K562 (cell line): ENCODE data around the gene COL15A1. TPM values are rescaled to one million over a fixed set of nuclear protein-coding genes. Genes with fewer than 3 reads are reported as not detected.

Experiments
- CXXC5 ChIP-seq: fragments of 250-450 bp; sonication (Bioruptor Pico); IDR thresholded peaks from 2 replicates; pipeline ENCODE4 v1.8.0; 2022; ENCODE audit warnings: inconsistent platforms, mild to moderate bottlenecking, moderate library complexity
- IFI16 ChIP-seq: fragments of 250-450 bp; sonication (Bioruptor Pico); IDR thresholded peaks from 2 replicates; pipeline ENCODE4 v2.1.2; 2022; ENCODE audit warnings: mild to moderate bottlenecking, inconsistent platforms
- PHB ChIP-seq: fragments of 250-450 bp; sonication (Bioruptor Pico); IDR thresholded peaks from 2 replicates; pipeline ENCODE4 v1.5.0; 2021
- TAF9B ChIP-seq: fragments of 450-650 bp; IDR thresholded peaks from 2 replicates; pipeline ENCODE4 v1.6.1; 2018; ENCODE audit warnings: mild to moderate bottlenecking; ENCODE audit not compliant: partially characterized antibody
- TEAD2 ChIP-seq: fragments of 450-650 bp; IDR thresholded peaks from 2 replicates; pipeline ENCODE4 v1.6.1; 2016; ENCODE audit warnings: missing genetic modification characterization, control low read depth, missing compliant biosample characterization
- ZNF134 ChIP-seq: fragments of 250-450 bp; sonication (Bioruptor Pico); conservative IDR thresholded peaks from 2 replicates; pipeline ENCODE4 v1.4.0; 2020
- ZNF668 ChIP-seq: fragments of 250-450 bp; sonication (Bioruptor Pico); IDR thresholded peaks from 2 replicates; pipeline ENCODE4 v1.8.0; 2022; ENCODE audit warnings: mild to moderate bottlenecking, inconsistent platforms
- polyA plus RNA-seq, 8 experiments: library from polyadenylated mRNA; depleted of rRNA in 4 of 8; stranded (reverse) in 5 of 8; unstranded in 3 of 8; fragments of >200 nt; fragmentation: Nextera tagmentation in 2 of 8; fragmentation: Illumina TruSeq in 1 of 8; extraction: Ambion mirVana in 2 of 8; extraction: Trizol in 1 of 8; gene quantifications; 2 replicates each; pipeline versions ENCODE4 v1.2.1 to v1.2.3, GENCODE V29; 2011 to 2014; ENCODE audit warnings: inconsistent platforms in 1 of 8, missing spikeins in 1 of 8
- total RNA-seq, 7 experiments: library from RNA; depleted of rRNA in 6 of 7; stranded (reverse); fragments of >200 nt in 6 of 7; fragmentation: Illumina TruSeq in 2 of 7; extraction: Trizol in 2 of 7; gene quantifications; 2 replicates each; pipeline versions ENCODE4 v1.2.1 to v1.2.3, GENCODE V29; 2011 to 2021; ENCODE audit warnings: low replicate concordance in 1 of 7
- TF ChIP-seq, protein P1 (sequence below): sonication (generic); formaldehyde crosslinking; IDR thresholded peaks from 2 replicates; pipeline ENCODE4 v1.9.0; 2022; ENCODE audit warnings: mild to moderate bottlenecking, missing genetic modification reagents
- TF ChIP-seq, protein P2 (sequence below): fragments of 250-450 bp; sonication (Bioruptor Pico); IDR thresholded peaks from 2 replicates; pipeline ENCODE4 v1.5.0; 2020; ENCODE audit warnings: mild to moderate bottlenecking
- TF ChIP-seq, protein P3 (sequence below): sonication (generic); formaldehyde crosslinking; IDR thresholded peaks from 2 replicates; pipeline ENCODE4 v1.8.0; 2023; ENCODE audit warnings: mild to moderate bottlenecking, missing genetic modification reagents
- TF ChIP-seq, protein P4 (sequence below), 2 experiments: fragments of 450-650 bp; formaldehyde crosslinking in 1 of 2; IDR thresholded peaks; 2 replicates each; pipeline versions ENCODE4 v1.4.0 to v1.6.1; 2014 to 2020; ENCODE audit warnings: mild to moderate bottlenecking in 2 of 2, borderline replicate concordance in 1 of 2, low read depth in 1 of 2

Gene COL15A1
- total and polyA plus RNA-seq, 9 of the 15 experiments (the other 6 are each of a cell fraction or from before 2014, with no cell fraction given) = 0.46 to 5.1 (median 2.6) TPM

GRCh38 chr9:99075246-99075912 is 131.7 kb downstream of the COL15A1 start (continued):
- TF ChIP-seq, protein P1, sequence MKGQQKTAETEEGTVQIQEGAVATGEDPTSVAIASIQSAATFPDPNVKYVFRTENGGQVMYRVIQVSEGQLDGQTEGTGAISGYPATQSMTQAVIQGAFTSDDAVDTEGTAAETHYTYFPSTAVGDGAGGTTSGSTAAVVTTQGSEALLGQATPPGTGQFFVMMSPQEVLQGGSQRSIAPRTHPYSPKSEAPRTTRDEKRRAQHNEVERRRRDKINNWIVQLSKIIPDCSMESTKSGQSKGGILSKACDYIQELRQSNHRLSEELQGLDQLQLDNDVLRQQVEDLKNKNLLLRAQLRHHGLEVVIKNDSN = no peak
- peak; percentile 62 for TF ChIP-seq TAF9B
- TF ChIP-seq ZNF668 (CRISPR knock-in tag) = no peak
- TF ChIP-seq, protein P2, sequence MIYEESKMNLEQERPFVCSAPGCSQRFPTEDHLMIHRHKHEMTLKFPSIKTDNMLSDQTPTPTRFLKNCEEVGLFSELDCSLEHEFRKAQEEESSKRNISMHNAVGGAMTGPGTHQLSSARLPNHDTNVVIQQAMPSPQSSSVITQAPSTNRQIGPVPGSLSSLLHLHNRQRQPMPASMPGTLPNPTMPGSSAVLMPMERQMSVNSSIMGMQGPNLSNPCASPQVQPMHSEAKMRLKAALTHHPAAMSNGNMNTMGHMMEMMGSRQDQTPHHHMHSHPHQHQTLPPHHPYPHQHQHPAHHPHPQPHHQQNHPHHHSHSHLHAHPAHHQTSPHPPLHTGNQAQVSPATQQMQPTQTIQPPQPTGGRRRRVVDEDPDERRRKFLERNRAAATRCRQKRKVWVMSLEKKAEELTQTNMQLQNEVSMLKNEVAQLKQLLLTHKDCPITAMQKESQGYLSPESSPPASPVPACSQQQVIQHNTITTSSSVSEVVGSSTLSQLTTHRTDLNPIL (CRISPR knock-in tag) = no peak
- TF ChIP-seq, protein P3, sequence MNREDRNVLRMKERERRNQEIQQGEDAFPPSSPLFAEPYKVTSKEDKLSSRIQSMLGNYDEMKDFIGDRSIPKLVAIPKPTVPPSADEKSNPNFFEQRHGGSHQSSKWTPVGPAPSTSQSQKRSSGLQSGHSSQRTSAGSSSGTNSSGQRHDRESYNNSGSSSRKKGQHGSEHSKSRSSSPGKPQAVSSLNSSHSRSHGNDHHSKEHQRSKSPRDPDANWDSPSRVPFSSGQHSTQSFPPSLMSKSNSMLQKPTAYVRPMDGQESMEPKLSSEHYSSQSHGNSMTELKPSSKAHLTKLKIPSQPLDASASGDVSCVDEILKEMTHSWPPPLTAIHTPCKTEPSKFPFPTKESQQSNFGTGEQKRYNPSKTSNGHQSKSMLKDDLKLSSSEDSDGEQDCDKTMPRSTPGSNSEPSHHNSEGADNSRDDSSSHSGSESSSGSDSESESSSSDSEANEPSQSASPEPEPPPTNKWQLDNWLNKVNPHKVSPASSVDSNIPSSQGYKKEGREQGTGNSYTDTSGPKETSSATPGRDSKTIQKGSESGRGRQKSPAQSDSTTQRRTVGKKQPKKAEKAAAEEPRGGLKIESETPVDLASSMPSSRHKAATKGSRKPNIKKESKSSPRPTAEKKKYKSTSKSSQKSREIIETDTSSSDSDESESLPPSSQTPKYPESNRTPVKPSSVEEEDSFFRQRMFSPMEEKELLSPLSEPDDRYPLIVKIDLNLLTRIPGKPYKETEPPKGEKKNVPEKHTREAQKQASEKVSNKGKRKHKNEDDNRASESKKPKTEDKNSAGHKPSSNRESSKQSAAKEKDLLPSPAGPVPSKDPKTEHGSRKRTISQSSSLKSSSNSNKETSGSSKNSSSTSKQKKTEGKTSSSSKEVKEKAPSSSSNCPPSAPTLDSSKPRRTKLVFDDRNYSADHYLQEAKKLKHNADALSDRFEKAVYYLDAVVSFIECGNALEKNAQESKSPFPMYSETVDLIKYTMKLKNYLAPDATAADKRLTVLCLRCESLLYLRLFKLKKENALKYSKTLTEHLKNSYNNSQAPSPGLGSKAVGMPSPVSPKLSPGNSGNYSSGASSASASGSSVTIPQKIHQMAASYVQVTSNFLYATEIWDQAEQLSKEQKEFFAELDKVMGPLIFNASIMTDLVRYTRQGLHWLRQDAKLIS (CRISPR knock-in tag) = no peak
- no peak for TF ChIP-seq PHB (CRISPR knock-in tag)
- no peak for TF ChIP-seq ZNF134 (CRISPR knock-in tag)
- TF ChIP-seq, protein P4, sequence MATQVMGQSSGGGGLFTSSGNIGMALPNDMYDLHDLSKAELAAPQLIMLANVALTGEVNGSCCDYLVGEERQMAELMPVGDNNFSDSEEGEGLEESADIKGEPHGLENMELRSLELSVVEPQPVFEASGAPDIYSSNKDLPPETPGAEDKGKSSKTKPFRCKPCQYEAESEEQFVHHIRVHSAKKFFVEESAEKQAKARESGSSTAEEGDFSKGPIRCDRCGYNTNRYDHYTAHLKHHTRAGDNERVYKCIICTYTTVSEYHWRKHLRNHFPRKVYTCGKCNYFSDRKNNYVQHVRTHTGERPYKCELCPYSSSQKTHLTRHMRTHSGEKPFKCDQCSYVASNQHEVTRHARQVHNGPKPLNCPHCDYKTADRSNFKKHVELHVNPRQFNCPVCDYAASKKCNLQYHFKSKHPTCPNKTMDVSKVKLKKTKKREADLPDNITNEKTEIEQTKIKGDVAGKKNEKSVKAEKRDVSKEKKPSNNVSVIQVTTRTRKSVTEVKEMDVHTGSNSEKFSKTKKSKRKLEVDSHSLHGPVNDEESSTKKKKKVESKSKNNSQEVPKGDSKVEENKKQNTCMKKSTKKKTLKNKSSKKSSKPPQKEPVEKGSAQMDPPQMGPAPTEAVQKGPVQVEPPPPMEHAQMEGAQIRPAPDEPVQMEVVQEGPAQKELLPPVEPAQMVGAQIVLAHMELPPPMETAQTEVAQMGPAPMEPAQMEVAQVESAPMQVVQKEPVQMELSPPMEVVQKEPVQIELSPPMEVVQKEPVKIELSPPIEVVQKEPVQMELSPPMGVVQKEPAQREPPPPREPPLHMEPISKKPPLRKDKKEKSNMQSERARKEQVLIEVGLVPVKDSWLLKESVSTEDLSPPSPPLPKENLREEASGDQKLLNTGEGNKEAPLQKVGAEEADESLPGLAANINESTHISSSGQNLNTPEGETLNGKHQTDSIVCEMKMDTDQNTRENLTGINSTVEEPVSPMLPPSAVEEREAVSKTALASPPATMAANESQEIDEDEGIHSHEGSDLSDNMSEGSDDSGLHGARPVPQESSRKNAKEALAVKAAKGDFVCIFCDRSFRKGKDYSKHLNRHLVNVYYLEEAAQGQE (IDR thresholded peaks at IDR 0.05; ENCODE audit: borderline replicate concordance) = peak; percentile 20; the same call in 1 of the 2 replicates
- TF ChIP-seq, protein P4 (CRISPR knock-in tag; IDR thresholded peaks at IDR 0.05; ENCODE audit: low read depth) = no peak
- no peak for TF ChIP-seq IFI16 (CRISPR knock-in tag)
- TF ChIP-seq CXXC5 (CRISPR knock-in tag) = peak; percentile 40; the same call in 1 of the 2 replicates
- no peak for TF ChIP-seq TEAD2 (tag)
